Upper lobe of left lung (tissue), 4 donors: Measurements from ENCODE around the gene F7.

Source experiments
- POLR2AphosphoS5 ChIP-seq, 2 donors: sonication (generic); formaldehyde crosslinking; IDR thresholded peaks; one replicate each; pipeline ENCODE4 v1.5.1; 2017; ENCODE audit warnings: antibody characterized with exemption in 2 of 2
- TF ChIP-seq, protein P1 (sequence below), 6 experiments: fragments of 450-650 bp in 4 of 6; fragments of 200-600 bp in 2 of 6; sonication (generic) in 2 of 6; IDR thresholded peaks; one replicate each; pipeline ENCODE4 v1.5.1; 2016 to 2019; ENCODE audit warnings: antibody characterized with exemption in 6 of 6

DNA sequence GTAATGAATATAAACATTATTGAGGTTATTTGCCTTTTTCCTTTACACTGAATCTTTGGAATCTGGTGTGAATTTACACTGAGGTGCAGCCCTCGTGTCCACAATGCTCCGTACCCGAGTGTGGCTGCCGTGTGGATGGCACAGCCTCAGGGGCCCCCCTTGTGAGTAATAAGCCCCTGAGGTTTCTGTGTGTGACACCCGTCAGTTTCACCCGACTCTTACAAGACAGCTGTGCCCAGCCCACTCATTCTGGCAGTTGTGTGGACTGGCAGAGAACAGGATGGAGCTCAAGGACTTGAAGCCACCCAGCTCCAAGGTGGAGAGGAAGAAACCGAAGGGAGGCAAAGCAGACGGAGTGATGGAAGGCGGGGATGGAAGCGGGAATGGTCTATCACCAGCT is 60.7 kb downstream of the F7 start:
- TF ChIP-seq, protein P1, sequence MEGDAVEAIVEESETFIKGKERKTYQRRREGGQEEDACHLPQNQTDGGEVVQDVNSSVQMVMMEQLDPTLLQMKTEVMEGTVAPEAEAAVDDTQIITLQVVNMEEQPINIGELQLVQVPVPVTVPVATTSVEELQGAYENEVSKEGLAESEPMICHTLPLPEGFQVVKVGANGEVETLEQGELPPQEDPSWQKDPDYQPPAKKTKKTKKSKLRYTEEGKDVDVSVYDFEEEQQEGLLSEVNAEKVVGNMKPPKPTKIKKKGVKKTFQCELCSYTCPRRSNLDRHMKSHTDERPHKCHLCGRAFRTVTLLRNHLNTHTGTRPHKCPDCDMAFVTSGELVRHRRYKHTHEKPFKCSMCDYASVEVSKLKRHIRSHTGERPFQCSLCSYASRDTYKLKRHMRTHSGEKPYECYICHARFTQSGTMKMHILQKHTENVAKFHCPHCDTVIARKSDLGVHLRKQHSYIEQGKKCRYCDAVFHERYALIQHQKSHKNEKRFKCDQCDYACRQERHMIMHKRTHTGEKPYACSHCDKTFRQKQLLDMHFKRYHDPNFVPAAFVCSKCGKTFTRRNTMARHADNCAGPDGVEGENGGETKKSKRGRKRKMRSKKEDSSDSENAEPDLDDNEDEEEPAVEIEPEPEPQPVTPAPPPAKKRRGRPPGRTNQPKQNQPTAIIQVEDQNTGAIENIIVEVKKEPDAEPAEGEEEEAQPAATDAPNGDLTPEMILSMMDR (IDR thresholded peaks at IDR 0.05), result no peak
- TF ChIP-seq POLR2AphosphoS5 (IDR thresholded peaks at IDR 0.05), result no peak
